GM19023 (cell line): ENCODE results near the gene PRMT5.

Experiments
- ATAC-seq: cut with Tn5 transposase; IDR thresholded peaks from one replicate; pipeline ENCODE4 v1.9.1; 2021; ENCODE audit warnings: mild to moderate bottlenecking, moderate library complexity; ENCODE audit not compliant: unreplicated experiment

PRMT5 gene

DNA sequence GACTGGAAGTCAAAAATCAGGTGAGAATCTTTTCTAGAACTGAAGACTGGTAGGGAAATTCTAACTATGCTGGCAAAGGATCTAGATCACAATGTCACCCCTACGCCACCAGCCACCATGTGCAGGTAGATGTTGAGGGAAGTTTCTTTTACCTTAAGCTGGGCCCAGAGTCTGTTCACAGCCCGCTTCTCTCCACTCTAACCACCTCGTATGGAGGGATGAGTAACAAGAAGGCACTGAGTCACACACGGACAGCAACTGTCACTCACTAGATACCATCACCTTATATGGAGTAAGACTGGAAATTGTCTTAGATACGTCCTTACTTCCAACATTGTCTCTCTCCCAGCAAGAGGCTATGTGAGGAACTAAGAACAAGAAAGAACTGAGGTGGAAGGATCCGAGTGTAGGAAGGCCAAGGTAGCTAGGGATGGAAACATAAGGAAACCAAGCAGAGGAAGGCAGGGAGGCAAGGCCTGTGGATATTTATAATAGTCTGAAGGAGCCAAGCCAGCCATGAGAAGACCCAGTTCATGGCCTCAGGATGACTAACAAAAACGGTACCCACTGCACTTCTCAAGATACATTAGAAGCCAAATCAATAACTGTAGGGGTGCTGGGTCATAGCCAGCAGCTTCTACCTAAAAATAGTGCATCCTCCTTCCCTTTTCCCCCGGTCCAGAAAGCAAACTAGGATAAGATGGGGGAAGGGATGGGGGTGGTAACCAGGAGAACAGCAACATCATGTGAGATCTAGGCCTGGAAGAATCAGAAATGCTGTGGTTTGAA lies 30.7 kb downstream of the PRMT5 start:
- ATAC-seq, result no peak

DNA sequence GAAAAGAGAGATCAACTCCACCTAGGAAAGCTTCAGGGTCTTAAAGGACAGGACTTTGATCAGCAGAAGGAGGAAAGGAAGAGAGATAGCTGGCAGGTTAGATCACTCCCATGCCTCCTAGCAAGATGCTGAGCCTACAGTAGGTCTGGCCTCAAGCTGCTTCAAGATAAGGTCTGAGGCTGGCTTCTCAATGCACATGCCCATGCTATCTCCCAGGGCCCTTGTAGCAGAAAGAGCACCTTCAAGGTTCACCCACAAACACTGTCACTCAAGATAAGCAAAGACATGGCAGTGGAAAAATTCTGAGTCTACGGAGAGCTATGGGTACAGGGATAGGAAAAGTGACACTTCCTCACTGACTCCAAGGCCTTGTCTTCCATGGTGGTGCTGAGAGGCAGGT lies 31.8 kb downstream of the PRMT5 start:
- no peak for ATAC-seq

DNA sequence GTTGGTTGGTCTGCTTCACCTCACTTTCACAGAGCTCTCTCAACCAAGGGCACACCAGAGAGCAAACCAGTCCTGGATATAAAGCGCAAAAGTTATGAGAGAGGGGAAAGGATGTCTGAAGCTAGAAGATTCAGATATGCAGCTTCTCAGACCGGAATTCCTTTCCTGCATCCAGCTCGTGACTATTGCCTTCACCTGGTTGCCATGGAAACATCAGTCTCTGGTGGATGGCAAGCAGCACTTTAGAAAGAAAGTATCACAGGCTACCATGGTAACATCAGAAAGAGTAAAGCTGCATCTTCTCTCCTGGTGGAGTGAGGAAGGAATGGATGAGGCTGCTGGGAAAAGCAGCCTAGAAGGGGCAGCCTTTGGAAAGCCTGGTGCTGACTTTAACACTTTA lies 32.4 kb downstream of the PRMT5 start:
- ATAC-seq, result no peak

DNA sequence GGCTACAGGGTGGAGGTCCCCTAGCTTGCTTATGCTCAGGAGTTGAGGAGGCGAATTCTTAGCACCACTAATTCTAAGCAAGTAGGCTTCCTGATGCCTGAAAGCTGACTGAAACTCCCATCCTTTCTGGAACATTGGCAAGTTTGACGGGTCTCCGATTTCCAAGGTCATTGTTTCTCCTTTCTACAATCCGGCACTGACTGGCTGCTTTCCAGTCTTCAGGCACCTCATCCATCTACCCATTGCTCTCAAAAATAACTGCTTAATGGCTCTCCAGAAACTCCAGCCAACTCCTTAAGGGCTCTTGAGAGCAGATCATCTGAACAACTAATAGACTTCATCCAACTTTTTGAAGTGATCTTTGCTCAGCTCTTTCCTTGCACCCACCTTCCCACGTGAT lies 32.8 kb downstream of the PRMT5 start:
- ATAC-seq, result no peak

DNA sequence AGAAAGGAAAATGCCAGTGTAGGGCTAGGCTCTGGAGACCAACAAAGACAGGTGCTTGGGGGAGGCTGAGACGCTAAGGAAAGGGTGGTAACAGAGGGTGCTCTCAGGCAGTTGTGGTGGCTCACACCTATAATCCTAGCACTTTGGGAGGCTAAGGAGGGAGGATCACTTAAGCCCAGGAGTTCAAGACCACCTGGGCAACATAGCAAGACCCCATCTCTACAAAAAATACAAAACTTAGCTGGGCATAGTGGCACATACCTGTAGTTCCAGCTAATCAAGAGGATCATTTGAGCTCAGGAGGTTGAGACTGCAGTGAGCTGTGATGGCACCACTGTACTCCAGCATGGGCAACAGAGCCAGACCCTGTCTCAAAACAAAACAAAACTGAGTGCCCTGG lies 33.8 kb downstream of the PRMT5 start:
- no peak for ATAC-seq

DNA sequence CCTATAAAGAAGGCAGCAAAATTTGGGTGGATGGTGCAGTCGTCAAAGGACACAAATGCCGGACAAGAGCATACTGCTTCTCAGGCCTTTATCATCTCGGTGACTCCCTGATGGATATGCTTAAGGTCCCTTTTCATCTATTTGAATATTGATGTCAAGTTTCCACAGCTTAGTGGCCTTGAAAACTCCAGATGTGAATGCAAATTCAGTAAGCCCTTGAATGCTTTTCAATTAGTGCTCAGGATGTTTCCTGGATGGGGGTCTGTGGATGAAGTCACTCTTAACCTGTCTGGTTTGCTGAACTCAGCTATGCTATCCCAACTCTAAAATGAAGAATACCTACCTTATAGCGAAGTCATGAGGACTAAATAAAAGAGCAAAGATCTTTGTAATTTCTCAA lies 35.5 kb downstream of the PRMT5 start:
- ATAC-seq, result no peak

DNA sequence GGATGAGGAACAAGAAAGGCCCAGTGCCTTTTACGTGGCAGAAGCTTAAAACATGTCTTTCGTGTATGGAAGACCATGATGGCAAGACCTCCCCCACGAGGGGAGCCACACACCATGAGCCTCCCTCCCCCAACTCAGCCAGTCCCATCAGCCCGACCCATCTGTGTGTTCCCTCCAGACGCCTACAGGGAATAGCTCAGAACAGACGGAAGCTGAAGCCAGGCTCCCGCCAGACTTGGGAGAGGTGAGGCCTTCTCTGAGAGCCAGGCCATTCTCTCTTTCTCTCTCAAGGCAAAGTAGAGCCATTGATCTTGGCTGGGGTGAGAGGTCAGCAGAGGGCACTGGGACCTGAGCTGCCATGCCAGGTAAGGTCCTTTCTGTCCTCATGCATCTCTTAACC lies 36.7 kb downstream of the PRMT5 start:
- ATAC-seq, result no peak

DNA sequence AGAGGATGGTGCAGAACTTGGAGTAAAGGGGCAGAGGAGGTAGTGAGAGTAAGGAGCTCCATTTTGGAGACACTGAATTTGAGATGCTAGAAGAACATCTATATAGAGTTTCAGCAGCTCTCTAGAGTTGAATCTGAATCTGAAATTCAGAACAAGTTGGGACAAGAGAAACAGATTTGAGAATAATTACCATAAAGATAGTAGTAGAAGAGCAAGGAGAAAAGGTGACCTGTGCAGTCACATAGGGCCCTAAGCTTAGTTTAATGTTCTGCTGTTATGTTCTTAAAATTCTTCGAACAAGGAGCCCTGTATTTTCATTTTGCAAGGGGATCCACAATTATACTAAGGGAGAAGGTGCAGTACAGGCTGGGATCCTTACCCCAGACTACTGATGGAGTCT lies 38.8 kb downstream of the PRMT5 start:
- ATAC-seq, result no peak

DNA sequence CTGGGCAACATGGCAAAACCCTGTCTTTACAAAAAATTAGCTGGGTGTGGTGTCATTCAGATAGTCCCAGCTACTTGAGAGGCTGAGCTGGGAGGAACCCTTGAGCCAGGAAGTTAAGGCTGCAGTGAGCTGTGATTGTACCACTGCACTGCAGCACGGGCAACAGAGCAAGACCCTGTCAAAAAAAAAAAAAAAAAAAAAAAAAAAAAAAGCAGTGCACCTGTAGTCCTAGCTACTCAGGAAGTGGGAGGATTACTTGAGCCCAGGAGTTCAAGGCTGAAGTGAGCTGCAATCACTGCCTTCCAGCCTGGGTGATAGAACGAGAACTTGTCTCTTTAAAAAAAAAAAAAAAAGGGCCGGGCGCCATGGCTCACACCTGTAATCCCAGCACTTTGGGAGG lies 40.5 kb downstream of the PRMT5 start:
- no peak for ATAC-seq

DNA sequence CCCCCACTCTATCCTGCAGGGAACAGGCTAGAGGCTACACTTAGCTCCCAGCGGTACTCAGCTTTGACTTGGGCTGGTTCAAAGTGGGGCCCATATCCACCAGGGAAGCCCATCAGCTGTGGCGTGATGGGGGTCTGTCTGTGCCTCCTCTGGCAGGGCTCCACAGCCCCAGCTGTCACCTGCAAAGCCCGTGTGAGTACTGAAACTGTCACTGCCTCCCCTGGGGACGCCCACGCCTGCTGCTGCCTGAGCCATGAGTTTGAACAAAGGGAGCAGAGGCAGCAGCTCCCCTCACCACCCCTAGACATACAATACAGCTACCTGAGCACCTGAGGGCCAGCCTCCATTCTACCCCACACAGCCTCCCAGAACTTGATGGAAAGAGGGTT lies 41.2 kb downstream of the PRMT5 start:
- peak; percentile 45 for ATAC-seq

DNA sequence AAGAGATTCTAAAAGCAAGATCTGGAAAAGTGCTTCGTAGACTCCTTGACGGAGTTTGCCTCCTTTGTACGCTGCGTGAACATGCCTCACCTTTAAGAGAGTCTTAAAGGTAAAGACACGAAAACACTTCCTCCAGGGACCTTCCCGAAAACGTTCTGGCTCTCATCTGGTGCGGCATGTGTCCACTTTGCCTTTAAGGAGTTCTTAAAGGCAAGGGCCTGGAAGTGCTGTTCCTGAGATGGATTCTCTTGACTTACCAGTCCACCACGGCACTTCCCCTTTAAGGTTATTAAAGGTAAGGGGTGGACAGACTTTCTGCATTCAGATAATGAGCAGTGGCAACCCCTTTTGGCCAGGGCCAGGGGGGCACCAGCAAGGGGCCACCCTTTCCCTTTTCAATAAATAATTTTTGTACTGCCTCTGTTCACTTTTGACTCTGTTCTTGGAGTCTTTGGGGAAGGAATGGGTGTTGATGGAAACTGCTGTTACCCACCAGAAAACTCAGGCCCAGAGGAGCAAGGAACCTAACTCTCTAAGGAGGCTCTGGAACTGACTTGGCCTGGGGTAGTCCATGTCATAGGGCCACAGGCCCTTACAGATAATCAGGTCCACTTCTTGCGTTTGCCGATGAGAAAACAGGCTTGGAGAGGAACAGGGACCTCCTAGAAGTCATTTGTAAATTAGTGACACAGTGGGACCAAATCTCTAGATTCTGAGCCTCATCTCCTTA lies 41.8 kb downstream of the PRMT5 start:
- peak; percentile 39 for ATAC-seq

DNA sequence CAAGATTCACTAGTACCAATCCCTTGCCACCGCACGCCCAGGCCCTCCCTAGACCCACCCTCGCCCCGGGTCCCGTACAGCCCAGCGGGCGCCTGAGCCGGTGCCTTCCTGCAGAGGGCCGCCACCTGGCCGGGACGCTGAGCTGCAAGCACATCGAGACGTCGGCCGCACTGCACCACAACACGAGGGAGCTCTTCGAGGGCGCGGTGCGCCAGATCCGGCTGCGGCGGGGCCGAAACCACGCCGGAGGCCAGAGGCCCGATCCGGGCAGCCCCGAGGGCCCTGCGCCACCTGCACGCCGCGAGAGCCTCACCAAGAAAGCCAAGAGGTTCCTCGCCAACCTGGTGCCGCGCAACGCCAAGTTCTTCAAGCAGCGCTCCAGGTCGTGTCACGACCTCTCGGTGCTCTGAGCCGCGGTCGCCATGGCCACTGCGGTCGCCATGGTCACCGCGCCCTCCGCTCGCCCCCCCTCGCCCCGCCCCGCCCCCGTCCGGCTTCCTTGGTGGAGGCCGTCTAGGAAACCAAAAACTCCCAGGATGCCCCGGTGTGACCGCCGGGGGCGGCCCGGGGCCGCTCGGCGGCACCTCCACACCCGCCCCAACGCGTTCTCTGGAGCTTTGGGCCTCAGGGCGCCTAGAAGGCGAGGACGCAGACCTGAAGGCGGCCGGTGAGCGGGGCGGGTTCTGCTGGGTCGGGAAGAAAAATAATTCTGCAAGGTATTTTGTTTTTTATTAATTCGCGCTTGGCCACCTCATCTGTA lies 42.5 kb downstream of the PRMT5 start:
- peak; percentile 55 for ATAC-seq

DNA sequence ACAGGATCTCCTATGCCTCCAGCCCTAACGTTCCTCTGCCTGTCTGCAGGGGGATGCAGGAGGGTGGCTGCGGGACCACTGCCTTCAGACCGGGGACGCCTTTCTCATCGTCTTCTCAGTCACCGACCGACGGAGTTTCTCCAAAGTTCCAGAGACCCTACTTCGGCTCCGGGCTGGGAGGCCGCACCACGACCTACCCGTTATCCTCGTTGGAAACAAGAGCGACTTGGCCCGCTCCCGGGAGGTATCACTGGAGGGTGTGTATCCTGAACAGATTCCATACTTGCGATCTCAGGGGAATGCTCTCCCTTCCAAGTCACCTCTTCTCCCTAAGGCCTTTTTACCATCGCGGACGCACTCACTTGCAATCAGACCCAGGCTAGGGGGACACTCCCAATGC lies 43.2 kb downstream of the PRMT5 start:
- no peak for ATAC-seq

DNA sequence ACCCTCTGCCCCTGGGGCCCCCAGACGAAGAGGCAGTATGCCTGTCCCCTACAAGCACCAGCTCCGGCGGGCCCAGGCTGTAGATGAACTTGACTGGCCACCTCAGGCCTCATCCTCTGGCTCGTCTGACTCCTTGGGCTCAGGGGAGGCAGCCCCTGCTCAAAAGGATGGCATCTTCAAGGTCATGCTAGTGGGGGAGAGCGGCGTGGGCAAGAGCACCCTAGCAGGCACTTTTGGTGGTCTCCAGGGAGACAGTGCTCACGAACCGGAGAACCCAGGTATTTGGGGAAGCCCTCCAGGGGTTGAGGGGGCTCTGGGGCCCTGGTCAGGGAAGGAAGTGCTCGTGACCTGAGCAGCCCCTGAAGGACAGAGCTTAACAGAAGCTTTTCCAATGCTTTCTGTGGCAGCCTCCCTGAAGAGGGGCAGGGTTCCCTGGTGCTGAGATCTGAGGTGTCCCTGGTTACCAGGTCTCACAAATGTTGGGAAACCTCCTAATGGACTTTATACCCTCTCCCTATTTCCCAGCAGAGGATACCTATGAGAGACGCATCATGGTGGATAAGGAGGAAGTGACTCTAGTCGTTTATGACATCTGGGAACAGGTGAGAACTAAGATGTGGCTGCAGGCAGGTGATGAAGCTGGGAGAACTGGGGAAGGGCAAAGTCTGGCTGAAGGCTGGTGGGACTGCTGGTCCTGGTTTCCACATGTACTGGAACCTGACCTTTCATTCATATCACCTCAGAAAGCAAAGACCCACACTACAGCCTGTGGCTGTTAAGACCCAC lies 44.2 kb downstream of the PRMT5 start:
- ATAC-seq, result no peak

DNA sequence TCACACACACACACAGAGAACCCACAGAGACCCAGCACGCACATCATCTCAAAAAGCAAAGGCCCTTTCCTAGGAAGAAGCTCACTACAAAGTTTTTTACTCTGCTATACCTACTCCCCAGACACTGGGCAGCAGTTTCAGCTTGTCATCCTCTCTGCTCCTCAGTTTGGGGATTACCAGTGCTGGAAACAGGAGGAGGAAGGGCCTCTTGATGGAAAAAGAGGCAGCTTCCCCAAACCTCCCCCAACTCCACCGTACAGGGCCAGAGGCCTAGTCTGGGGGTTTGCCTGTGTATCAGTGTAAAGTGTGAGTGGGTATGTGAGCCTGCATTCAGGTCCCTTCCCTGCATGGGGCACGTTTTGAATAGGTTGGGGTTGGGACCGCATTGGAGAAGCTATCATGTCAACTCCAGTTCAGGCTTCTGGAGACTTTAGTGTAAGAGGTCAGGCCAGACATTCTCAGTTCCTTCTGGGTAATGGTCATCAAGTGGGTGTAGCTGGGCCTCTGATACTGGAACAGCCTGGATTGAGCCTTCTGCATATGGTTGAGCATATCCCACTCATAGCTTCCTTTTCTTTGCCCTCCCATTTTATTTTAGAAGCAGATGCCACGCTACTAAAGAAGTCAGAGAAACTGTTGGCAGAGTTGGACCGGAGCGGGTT lies 45.0 kb downstream of the PRMT5 start:
- ATAC-seq, result no peak

DNA sequence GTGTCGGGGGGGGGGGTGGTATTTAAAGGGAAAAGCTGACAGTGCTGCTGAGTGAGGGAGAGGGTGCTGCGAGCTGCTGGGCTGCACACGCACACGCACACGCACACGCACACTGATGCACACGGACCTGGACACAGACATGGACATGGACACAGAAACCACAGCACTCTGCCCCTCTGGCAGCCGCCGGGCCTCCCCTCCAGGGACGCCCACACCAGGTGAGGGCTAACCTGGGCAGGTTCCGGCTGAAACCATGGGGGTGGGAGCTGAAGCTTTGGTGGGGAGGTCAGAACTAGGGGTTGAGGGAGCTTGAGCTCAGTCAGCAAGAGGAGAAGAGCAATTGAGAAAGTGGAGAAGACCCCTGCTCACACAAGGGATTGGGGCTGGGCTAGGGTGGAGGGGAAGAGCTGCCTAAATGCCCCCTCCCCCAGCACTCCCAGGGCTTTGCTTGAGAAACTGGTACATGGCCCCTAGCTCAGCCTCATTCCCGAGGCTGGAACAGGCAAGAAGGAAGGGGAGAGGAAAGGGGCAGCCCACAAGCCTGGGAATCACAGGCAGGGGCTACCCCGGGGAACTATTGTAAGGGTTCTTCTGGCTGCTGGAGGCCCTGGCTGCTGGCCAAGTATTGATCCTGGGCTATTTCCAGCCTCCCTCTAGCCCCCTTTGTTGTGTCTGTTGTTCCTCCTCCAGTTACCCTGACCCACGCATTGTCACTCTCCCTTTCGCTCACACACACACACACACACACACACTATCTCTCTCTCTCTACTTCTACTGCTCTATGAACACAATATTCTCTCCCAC lies 45.8 kb downstream of the PRMT5 start, which contains the start of gene REM2:
TSS of gene REM2 (plus strand) at position 50 of the 804 bp plus-strand sequence. CDS start at position 116, 66 bp downstream.
- ATAC-seq, result no peak

DNA sequence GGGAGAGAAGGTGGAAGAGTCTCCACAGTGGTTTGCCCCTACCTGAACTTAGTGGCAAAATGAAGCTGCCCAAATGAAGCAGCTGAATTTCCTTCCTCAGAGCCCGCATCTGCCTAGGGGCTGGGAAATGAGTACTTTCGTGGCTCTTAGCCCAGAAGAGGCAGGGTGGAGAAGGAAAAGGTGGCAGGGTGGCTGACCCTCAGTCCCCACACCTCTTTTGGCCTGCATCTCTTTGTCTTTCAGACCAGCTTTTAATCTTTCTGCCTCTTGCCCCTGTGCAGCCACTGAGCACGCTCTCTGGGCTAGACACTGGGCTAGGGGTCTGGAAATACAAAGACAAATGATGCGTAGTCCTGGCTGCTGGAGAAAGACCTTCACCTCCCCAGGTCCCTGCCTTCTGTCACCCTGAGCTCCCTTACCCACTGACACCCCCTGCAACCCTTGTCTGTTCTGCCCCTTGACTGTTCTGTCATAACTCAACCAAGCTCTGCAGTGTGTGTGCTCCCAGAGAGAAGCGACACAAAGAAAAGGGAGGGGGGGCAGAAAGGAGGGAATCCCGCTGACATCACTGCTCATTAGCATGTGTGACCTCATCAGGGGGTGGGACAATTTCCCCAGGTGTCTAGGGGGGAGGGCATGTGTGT lies 46.5 kb downstream of the PRMT5 start:
- no peak for ATAC-seq

DNA sequence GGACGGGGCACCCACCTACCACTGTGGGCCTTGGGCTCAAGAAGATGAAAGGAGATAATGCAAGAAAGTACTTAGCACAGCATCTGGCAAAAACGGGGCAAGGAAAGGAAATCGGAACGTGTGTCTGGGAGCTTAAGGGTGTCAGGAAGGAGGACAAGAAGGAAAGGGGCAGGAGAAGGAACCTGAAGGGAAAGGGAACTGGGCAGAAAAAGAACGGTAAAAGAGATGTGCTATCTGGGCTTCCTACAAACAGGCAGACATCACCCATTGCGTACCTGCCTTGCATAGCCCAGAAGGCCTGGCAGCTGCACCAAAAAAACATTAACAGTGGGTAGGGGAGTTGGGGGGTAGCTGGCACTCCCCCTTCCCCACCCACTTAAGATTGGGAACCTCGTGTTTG lies 47.1 kb downstream of the PRMT5 start:
- no peak for ATAC-seq
